IPS-NIHi11 (cell line): Measurements from ENCODE around the gene RSPH6A.

Source experiments
- DNase-seq: peaks from one replicate; pipeline ENCODE4 v3.0.0; 2012; ENCODE audit warnings: mixed read lengths, low spot score

The RSPH6A gene

GRCh38 chr19:45814851-45815480, at the start of gene RSPH6A:
Gene RSPH6A, minus strand, starts transcription at chr19:45815308. Its CDS starts 132 bp downstream, at chr19:45815176.
- DNase-seq = no peak

DNA sequence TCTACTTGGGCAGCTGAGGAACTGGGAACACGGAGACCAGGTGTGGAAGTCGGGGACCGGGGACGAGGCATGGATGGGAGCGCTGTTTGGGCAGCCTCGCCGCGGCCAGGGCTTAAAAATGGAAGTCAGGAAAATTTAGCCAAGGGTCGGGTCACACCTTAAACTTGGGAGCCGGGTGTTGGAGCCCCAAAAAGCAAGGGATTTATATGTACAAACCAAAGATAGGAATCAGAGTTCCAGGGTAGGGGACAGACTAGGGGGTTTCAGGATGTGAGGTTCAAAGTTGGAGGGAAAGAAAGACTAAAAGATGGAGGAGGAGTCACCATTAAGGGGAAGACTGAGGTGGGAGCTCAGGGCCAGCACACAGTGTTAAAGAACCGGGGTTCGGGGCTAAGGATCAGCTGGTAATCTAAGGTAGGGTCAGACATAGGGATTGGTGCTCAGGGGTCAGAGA, 49.5 kb upstream of the RSPH6A start:
- DNase-seq = no peak

DNA sequence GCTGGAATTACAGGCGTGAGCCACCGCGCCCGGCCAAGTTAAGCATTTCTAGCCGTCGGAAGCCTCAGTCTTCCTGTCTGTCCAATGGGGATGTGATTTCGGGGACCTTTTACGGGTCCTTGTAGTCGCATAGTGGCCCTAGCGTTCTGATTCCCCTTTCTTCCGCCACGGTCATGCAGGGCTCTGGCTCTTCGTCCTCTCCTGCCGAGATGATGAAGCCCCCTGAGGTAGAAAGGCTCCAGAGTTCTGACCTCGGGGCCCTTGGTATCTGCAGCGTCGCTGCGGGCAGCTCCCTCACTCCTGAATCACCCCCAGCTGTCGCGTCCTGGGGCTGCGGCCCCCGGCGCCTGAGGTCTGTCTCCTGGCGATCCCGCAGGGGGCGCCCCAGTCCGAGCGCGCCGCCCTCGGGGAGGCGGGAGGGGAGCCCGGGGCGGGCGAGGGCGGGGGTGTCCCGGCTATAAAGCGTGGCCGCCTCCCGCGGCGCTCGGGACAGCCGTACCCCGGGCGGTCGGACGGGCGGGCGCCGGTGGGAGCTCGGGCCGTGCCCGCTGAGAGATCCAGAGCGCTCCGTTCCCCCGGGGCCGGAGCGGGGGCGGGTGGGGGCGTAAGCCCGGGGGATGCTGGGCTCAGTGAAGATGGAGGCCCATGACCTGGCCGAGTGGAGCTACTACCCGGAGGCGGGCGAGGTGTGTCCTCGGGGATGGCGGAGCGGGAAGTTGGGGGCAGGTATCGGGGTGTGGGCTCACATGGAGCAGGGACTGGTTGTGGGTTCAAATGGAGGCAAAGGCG, 48.9 kb upstream of the RSPH6A start, which contains the start of gene FOXA3:
Gene FOXA3, plus strand, starts transcription at position 487 of the 789 bp plus-strand sequence. Its CDS starts 131 bp downstream, at position 618.
- peak; percentile 93 for DNase-seq

DNA sequence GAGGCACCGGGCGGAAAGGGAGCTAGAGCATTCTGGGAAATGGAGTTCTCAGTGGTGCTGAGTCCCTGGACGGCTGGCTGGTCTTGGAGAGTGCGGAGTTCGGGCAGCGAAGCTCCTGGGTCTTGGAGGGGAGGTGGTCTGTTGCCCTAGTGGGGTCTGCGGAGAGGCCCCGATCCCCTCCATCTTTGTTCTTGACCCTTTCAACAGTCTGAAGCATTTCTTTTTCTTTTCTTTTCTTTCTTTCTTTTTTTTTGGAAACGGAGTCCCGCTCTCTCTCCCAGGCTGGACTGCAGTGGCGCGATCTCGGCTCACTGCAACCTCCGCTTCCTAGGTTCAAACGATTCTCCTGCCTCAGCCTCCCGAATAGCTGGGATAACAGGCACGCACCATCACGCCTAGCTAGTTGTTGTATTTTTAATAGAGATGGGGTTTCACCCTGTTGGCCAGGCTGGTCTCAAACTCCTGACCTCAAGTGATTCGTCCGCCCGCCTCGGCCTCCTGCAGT, 48.3 kb upstream of the RSPH6A start:
- no peak for DNase-seq

GRCh38 chr19:45862564-45863334, 47.6 kb upstream of the RSPH6A start, which contains the start of gene SYMPK:
Gene SYMPK, minus strand, starts transcription at chr19:45863147. Its CDS starts 8,652 bp downstream, at chr19:45854495.
- peak; percentile 100 for DNase-seq

DNA sequence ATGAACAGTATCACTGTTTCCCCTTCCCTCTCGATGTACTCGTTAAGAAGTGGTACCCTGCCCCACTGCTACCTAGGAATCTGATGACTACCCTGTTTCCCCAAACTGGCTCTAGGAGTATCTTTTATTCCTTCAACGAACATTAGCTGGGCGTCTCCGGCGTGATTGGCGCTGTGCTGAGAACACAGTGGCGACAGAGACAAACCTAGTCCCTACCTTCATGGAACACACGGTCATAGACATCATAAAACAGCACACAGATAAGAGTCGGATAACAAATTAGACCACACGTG, 47.1 kb upstream of the RSPH6A start:
- peak; percentile 29 for DNase-seq

GRCh38 chr19:45860359-45861259, 45.5 kb upstream of the RSPH6A start:
- no peak for DNase-seq

GRCh38 chr19:45854167-45854778, 39.2 kb upstream of the RSPH6A start:
- no peak for DNase-seq

GRCh38 chr19:45852983-45853382, 37.9 kb upstream of the RSPH6A start:
- no peak for DNase-seq

- DNase-seq = no peak
These were observed 37.1 kb upstream of the RSPH6A start for GRCh38 chr19:45852145-45852750.

DNA sequence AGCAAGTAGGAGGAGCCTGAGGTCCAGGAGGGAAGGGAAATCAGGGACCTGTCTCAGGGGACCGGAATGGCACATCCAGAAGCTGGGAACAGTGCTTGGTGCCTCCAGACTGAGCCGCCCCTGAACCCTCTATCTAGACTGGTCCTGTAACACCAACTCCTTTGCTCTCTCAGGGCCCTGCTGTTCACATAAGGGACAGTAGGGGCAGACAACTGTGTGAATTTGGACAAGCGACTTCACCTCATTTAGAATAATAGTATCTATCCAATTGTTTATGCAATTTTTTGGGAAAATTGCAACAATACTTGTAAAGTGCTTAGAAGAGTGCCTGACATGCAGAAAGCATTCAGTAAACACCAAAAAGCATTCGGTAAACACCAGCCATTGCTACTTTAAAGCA, 33.8 kb upstream of the RSPH6A start:
- peak; percentile 46 for DNase-seq

DNA sequence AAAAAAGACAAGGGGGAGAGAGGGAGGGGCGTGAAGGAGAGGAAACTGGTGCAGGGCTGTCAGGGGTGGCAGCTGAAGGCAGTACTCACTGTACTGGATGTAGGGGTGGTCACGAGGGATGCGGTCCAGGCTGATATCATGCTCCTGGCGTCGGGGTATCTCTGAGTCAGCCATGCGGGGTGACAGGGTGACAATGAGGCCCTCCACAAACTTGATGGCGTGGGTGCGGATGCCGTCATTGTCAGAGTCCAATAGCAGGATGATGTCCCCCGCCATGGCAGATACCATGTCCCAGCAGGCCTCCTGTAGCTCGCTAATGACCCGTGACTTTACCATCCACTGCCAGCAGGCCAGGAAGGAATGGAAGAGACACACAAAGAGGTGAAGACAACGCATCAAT, 32.6 kb upstream of the RSPH6A start:
- DNase-seq = no peak

GRCh38 chr19:45842198-45842597, 27.1 kb upstream of the RSPH6A start:
- no peak for DNase-seq

DNA sequence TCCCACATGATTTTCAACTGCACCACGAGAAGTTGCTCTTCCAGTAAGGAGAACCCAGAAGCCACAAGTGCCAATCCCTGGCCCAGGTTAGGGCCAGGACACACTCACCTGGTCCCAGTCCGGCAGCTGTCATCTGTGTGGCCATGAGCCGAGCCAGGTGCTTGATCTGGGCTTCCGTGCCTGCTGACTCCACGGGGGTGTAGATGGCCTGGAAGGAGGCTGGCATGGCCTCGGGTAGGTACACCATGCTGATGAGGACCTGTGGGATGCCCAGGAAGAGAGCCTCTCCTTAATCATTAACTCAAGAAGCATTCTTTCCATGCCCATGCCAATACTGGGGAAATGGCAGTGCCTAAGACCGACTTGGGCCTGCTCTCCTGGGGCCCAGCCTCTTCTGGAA, 19.9 kb upstream of the RSPH6A start:
- no peak for DNase-seq

DNA sequence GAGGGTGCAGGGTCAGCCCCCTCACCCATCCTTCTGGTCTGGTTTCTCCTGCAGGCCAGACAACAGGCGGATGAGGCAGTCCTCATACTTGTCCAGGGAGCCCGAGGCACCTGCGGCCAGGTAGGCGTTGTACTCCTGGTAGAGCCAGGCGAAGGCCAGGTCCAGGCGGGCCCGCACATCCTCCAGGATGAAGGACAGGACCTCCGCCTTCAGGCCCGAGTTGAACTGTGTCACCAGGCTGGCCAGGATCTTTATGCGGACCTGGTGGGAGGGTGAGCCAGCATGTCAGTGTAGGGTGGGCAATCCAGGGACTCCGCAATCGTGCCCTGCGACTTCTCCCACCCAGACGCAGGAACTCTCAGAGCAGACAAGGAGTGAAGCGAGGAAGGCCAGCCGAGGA, 13.8 kb upstream of the RSPH6A start:
- DNase-seq = no peak

DNA sequence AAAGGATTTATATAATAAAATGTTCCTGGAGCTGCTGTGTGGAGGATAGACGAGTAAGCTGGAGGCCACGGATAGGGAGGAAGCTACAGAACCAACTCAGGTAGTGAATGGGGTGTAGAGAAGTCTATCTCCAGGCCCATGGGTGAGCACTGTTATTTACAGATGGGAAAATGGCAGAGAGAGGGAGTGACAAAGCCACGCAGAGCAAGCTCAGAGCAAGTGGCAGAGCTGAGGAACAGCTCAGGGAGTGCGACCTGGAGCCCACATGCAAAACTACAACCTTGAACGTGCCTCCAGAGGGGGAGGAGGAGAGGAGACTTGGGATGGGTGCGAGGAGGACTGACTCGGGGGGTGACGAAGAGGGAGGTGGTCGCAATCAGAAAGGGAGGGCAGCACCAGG, 13.4 kb upstream of the RSPH6A start:
- DNase-seq = no peak

- DNase-seq = no peak
These were observed 12.5 kb upstream of the RSPH6A start for GRCh38 chr19:45827459-45828093.

DNA sequence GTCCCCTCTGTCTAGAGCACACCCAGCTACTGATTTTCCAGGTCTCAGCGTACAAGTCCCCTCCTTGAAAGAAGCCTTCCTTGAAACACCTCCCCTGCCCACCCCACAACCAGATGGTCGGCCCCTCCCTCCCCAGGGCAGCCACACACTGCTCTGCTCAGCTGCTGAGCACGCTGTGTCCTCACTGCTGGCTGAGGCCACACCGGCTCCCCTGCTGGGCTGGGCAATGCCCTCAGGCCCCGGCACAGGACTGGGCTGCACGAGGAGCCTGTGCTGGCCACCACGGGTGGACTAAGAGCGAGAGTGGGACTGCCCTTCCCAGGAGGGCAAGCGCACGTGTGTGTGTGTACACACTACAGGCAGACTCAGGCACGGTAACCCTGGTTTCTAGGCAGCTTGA, 11.8 kb upstream of the RSPH6A start:
- no peak for DNase-seq

DNA sequence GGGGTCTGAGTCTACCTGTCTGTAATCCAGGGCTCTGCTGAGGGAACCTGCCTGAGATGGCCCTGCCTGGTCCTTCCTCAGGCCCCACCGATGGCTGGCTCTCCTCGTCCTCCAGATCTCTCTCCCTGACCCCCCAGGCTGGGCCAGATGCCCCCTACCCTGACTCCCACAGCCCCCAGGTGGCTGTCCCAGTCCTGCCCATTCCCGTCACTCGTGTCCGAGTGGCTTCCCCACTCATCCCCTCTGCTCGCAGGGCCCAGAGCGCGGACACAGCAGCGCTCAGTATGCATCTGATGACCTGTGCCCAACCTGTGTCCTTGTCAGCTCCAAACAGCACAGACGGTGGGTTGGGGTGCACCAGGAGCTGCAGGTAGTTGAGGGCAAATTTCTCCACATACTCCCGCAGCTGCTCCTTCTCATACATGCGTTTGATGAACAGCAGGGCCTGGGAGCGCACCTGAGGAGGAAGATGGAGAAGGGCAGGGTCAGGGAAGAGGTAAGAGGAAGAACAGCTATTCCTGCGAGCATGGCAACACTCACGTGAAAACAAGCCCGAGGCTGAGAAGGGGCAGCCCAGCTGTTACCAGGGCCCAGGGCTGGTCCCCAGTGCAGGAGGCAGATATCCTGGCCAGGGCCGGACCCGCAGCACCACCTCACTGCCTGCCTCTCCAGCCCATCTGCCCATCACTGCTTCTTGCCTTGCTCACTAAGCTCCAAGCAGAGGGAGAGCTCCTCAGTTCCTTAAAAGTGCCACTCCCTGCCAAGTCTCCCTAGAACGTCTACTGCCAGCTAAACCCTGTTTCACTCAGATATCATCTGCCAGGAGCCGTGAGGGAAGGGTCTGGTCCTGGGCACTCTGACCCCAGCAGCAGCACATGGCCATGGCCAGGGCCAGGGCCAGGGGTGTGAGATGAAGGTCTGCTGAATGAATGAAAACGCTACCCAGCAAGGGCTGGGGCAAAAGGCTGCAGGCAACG, 11.1 kb upstream of the RSPH6A start:
- no peak for DNase-seq
